ENCODE measurements around the gene FZR1. TPM values are rescaled to one million over a fixed set of nuclear protein-coding genes. Genes with fewer than 3 reads are reported as not detected.

FZR1 gene
- total RNA-seq, 2 experiments from 2014 or later, result 61.2 to 65.3 TPM

DNA sequence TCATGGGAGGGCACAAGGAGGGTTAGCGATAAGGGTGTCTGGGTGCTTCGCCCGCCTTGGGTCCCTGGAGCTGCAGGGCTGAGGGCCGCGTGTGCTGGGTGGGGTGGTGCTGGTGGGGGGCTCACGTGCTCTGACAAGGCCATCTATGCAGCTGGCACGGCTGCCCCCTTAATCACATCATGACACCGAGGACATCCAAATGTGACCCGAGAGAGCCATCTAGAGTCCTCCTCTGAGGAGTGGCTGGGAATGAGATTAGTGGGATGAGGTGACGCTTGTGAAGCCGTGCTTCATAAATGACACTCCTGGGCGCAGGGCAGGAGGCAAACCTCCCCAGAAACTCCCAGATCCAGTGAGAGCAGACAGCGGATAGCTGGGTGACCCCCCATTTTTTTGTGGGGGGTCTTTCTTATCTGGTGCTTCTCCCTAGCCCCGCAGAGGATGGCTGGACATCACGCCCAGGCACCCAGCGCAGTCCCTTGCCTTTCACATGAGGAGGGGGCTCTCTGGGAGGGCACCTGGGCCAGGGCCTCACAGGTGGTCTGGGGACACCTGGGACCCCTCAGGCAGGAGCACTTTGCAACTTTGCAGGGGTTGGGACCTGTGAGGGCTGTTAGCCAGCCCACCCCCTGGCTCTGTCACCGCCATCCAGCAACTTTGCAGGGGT lies 6.6 kb downstream of the FZR1 start:
- Histone ChIP-seq H3K4me3 (ENCODE audit: low read depth, low read length, poor library complexity, severe bottlenecking) (no peak overlapping the region), H3K27ac (ENCODE audit: low read depth, low read length, poor library complexity, severe bottlenecking) (no peak overlapping the region), H3K4me2 (ENCODE audit: low read length) (no peak overlapping the region), H3K36me3 (ENCODE audit: insufficient read depth, low read length) (peaks cover 33% of the 10 kb centered on the region; the same call in 1 of the 2 replicates), H3K79me2 (ENCODE audit: insufficient read depth, low read depth, low read length) (peaks cover 17% of the 10 kb centered on the region; the same call in 1 of the 2 replicates), H4K20me1 (ENCODE audit: insufficient read depth, low read length) (no peaks in the 10 kb centered on the region; the same call in 1 of the 2 replicates), H3K4me1 (ENCODE audit: insufficient read depth, low read length, poor library complexity, severe bottlenecking) (peaks cover 19% of the 10 kb centered on the region), H3K9me2 (ENCODE audit: insufficient read depth, low read length) (no peaks in the 10 kb centered on the region), H3K9me3 (ENCODE audit: low read length) (no peaks in the 10 kb centered on the region), H2AFZ (ENCODE audit: low read length) (no peak overlapping the region)
- CTCF ChIA-PET (ENCODE audit: unreplicated experiment), result no interaction called here
- TF ChIP-seq EZH2phosphoT487 (IDR thresholded peaks at IDR 0.05; ENCODE audit: borderline replicate concordance, low read depth, low read length), result no peak
- TF ChIP-seq, protein P1, sequence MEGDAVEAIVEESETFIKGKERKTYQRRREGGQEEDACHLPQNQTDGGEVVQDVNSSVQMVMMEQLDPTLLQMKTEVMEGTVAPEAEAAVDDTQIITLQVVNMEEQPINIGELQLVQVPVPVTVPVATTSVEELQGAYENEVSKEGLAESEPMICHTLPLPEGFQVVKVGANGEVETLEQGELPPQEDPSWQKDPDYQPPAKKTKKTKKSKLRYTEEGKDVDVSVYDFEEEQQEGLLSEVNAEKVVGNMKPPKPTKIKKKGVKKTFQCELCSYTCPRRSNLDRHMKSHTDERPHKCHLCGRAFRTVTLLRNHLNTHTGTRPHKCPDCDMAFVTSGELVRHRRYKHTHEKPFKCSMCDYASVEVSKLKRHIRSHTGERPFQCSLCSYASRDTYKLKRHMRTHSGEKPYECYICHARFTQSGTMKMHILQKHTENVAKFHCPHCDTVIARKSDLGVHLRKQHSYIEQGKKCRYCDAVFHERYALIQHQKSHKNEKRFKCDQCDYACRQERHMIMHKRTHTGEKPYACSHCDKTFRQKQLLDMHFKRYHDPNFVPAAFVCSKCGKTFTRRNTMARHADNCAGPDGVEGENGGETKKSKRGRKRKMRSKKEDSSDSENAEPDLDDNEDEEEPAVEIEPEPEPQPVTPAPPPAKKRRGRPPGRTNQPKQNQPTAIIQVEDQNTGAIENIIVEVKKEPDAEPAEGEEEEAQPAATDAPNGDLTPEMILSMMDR (conservative IDR thresholded peaks at IDR 0.05; ENCODE audit: low read length), result no peak
- BruUV-seq (replicated peaks), result no TSS peak
- intact Hi-C loops (cut with micrococcal nuclease; ENCODE audit: unreplicated experiment), result no loop called here
- POLR2A ChIA-PET, result no interaction called here
- DNase-seq (ENCODE audit: low spot score), result no peak

DNA sequence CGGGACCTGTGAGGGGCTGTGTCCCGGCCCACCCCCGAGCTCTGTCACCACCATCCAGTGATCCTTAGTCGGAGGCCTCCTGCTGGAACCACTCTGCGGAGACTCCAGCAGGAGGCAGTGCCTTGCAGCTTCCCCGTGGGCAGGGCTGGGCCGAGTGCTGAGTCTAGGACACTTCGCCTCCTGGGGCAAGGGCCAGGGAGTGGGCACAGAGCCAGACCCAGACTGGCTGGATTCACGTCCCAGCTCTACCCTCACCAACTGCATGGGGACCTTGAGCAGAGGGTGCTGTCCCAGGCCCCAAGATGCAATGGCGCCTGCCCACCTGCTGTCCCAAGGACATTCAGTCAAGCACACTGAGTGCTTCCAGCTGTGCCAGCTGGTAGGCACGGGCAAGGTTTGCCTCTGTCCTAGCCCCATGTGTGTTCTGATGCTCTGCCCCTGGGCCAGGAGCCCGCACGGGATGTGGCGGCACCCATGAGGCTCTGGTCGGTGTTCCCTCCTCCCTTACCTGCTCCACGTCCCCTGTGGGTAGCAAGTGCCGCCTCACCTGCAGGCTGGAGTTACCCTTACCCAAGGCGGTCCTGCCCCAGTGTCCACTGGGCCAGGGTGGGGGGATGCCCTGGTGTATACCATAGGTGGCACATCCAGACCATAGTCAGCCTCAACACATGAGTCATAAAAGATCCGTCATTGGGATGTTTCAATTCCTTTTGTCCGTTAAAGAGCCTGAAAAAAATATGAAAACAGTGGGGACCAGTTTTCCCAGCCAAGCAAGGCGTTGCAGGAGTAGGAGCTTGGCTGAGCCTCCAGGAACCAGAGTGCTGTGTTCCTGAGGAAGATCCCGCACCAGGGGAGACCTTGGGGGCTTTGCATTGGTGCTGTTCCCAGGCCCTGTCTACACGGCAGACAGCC lies 7.4 kb downstream of the FZR1 start:
- H4K20me1 ChIP-seq (ENCODE audit: insufficient read depth, low read length), result no peaks in the 10 kb centered on the region; the same call in 1 of the 2 replicates
- no peak overlapping the region for H2AFZ ChIP-seq (ENCODE audit: low read length)
- peaks cover 16% of the 10 kb centered on the region for H3K4me1 ChIP-seq (ENCODE audit: insufficient read depth, low read length, poor library complexity, severe bottlenecking)
- no peak overlapping the region for H3K27ac ChIP-seq (ENCODE audit: low read depth, low read length, poor library complexity, severe bottlenecking)
- BruUV-seq (replicated peaks), result no TSS peak
- ChIA-PET POLR2A (interaction anchor here (0.7 kb wide), 1 partner anchor 1418 kb away, joined by 3 read pairs; no protein-coding TSS in a partner anchor), CTCF (ENCODE audit: unreplicated experiment) (no interaction called here)
- no peaks in the 10 kb centered on the region for H3K9me3 ChIP-seq (ENCODE audit: low read length)
- H3K4me2 ChIP-seq (ENCODE audit: low read length), result no peak overlapping the region
- peaks cover 29% of the 10 kb centered on the region; the same call in 1 of the 2 replicates for H3K36me3 ChIP-seq (ENCODE audit: insufficient read depth, low read length)
- H3K79me2 ChIP-seq (ENCODE audit: insufficient read depth, low read depth, low read length), result peaks cover 15% of the 10 kb centered on the region; the same call in 1 of the 2 replicates
- intact Hi-C loops (cut with micrococcal nuclease; ENCODE audit: unreplicated experiment), result no loop called here
- no peak for DNase-seq (ENCODE audit: low spot score)
- no peaks in the 10 kb centered on the region for H3K9me2 ChIP-seq (ENCODE audit: insufficient read depth, low read length)
- no peak overlapping the region for H3K4me3 ChIP-seq (ENCODE audit: low read depth, low read length, poor library complexity, severe bottlenecking)
- TF ChIP-seq EZH2phosphoT487 (IDR thresholded peaks at IDR 0.05; ENCODE audit: borderline replicate concordance, low read depth, low read length), result no peak
- TF ChIP-seq, protein P1 (conservative IDR thresholded peaks at IDR 0.05; ENCODE audit: low read length), result no peak

All from OCI-LY7 (cell line).